ENCODE data around the gene IGFLR1. TPM values are rescaled to one million over a fixed set of nuclear protein-coding genes. Genes with fewer than 3 reads are reported as not detected.
A peak's percentile ranks its signal among the peaks of the same experiment; 100 is the strongest.

IGFLR1 gene
- total and polyA plus RNA-seq, 9 of the 15 experiments (the other 6 are each of a cell fraction or from before 2014, with no cell fraction given) = 1.0 to 14.3 (median 4.6) TPM

- TF ChIP-seq, protein P1, sequence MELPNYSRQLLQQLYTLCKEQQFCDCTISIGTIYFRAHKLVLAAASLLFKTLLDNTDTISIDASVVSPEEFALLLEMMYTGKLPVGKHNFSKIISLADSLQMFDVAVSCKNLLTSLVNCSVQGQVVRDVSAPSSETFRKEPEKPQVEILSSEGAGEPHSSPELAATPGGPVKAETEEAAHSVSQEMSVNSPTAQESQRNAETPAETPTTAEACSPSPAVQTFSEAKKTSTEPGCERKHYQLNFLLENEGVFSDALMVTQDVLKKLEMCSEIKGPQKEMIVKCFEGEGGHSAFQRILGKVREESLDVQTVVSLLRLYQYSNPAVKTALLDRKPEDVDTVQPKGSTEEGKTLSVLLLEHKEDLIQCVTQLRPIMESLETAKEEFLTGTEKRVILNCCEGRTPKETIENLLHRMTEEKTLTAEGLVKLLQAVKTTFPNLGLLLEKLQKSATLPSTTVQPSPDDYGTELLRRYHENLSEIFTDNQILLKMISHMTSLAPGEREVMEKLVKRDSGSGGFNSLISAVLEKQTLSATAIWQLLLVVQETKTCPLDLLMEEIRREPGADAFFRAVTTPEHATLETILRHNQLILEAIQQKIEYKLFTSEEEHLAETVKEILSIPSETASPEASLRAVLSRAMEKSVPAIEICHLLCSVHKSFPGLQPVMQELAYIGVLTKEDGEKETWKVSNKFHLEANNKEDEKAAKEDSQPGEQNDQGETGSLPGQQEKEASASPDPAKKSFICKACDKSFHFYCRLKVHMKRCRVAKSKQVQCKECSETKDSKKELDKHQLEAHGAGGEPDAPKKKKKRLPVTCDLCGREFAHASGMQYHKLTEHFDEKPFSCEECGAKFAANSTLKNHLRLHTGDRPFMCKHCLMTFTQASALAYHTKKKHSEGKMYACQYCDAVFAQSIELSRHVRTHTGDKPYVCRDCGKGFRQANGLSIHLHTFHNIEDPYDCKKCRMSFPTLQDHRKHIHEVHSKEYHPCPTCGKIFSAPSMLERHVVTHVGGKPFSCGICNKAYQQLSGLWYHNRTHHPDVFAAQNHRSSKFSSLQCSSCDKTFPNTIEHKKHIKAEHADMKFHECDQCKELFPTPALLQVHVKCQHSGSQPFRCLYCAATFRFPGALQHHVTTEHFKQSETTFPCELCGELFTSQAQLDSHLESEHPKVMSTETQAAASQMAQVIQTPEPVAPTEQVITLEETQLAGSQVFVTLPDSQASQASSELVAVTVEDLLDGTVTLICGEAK (IDR thresholded peaks at IDR 0.05) = peak; percentile 61
- TF ChIP-seq, protein P1 (CRISPR knock-in tag; IDR thresholded peaks at IDR 0.05) = no peak
- TF ChIP-seq, protein P2, sequence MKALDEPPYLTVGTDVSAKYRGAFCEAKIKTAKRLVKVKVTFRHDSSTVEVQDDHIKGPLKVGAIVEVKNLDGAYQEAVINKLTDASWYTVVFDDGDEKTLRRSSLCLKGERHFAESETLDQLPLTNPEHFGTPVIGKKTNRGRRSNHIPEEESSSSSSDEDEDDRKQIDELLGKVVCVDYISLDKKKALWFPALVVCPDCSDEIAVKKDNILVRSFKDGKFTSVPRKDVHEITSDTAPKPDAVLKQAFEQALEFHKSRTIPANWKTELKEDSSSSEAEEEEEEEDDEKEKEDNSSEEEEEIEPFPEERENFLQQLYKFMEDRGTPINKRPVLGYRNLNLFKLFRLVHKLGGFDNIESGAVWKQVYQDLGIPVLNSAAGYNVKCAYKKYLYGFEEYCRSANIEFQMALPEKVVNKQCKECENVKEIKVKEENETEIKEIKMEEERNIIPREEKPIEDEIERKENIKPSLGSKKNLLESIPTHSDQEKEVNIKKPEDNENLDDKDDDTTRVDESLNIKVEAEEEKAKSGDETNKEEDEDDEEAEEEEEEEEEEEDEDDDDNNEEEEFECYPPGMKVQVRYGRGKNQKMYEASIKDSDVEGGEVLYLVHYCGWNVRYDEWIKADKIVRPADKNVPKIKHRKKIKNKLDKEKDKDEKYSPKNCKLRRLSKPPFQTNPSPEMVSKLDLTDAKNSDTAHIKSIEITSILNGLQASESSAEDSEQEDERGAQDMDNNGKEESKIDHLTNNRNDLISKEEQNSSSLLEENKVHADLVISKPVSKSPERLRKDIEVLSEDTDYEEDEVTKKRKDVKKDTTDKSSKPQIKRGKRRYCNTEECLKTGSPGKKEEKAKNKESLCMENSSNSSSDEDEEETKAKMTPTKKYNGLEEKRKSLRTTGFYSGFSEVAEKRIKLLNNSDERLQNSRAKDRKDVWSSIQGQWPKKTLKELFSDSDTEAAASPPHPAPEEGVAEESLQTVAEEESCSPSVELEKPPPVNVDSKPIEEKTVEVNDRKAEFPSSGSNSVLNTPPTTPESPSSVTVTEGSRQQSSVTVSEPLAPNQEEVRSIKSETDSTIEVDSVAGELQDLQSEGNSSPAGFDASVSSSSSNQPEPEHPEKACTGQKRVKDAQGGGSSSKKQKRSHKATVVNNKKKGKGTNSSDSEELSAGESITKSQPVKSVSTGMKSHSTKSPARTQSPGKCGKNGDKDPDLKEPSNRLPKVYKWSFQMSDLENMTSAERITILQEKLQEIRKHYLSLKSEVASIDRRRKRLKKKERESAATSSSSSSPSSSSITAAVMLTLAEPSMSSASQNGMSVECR (CRISPR knock-in tag; IDR thresholded peaks at IDR 0.05) = peak; percentile 71; the same call in 1 of the 2 replicates
- TF ChIP-seq ELF2 (CRISPR knock-in tag; IDR thresholded peaks at IDR 0.05) (0 out of 2 replicates have a peak, but pooled peaks have one; percentile 31), TFE3 (CRISPR knock-in tag; IDR thresholded peaks at IDR 0.05) (no peak), ZKSCAN3 (CRISPR knock-in tag; IDR thresholded peaks at IDR 0.05) (no peak), ATF1 (CRISPR knock-in tag; IDR thresholded peaks at IDR 0.05) (0 out of 2 replicates have a peak, but pooled peaks have one; percentile 12), ATF1 (tag; IDR thresholded peaks at IDR 0.05) (peak; percentile 80), TAL1 (IDR thresholded peaks at IDR 0.05) (peak; percentile 53), DPF2 (IDR thresholded peaks at IDR 0.05) (0 out of 2 replicates have a peak, but pooled peaks have one; percentile 55), IRF9 (tag; IDR thresholded peaks at IDR 0.05) (no peak), PTTG1 (tag; IDR thresholded peaks at IDR 0.05; ENCODE audit: low read depth) (no peak)
Measured at GRCh38 chr19:35740423-35741202, 1.6 kb downstream of the IGFLR1 start (continued).
